HL-60 (cell line): Measurements from ENCODE around the gene CYTH1.

Source experiments
- GABPA ChIP-seq: IDR thresholded peaks from 2 replicates; pipeline ENCODE4 v1.6.1; 2012; ENCODE audit warnings: low read depth
- POLR2AphosphoS5 ChIP-seq: IDR thresholded peaks from 2 replicates; pipeline ENCODE4 v1.6.1; 2012; ENCODE audit warnings: low read depth
- TF ChIP-seq, protein P1 (sequence below): IDR thresholded peaks from one replicate; pipeline ENCODE4 v1.5.1; 2011; ENCODE audit warnings: low read length, control low read depth, inconsistent platforms; ENCODE audit not compliant: insufficient read depth

DNA sequence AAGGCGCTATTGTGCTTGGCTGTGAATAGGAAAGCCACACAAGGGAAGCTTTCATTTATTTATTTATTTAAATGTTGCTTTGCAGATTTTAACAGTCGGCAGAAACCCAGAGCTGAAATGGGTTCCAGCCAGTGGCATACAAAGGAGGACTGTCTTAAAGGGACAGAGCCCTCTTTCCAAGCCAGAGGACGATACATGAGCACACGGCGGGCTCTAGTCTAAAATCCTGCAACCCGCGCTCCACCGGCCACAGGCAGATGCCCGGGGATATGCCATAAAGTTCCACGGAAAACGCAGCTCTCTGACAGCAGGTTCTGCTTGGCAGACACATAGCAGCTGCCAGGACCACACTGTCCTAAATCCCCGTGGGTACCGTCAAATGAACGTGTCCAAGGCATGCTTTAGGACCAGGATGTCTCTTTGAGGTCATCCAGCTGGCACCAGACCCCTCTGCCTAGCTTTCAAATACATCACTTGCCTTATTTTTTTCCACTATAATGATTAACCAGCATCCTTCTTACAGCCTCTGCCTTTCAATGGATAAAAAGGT is 64.6 kb downstream of the CYTH1 start:
- TF ChIP-seq, protein P1, sequence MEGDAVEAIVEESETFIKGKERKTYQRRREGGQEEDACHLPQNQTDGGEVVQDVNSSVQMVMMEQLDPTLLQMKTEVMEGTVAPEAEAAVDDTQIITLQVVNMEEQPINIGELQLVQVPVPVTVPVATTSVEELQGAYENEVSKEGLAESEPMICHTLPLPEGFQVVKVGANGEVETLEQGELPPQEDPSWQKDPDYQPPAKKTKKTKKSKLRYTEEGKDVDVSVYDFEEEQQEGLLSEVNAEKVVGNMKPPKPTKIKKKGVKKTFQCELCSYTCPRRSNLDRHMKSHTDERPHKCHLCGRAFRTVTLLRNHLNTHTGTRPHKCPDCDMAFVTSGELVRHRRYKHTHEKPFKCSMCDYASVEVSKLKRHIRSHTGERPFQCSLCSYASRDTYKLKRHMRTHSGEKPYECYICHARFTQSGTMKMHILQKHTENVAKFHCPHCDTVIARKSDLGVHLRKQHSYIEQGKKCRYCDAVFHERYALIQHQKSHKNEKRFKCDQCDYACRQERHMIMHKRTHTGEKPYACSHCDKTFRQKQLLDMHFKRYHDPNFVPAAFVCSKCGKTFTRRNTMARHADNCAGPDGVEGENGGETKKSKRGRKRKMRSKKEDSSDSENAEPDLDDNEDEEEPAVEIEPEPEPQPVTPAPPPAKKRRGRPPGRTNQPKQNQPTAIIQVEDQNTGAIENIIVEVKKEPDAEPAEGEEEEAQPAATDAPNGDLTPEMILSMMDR = no peak
- TF ChIP-seq POLR2AphosphoS5 = no peak
- TF ChIP-seq GABPA = no peak
